Measurements from ENCODE around the gene CRIM1. TPM values are rescaled to one million over a fixed set of nuclear protein-coding genes. Genes with fewer than 3 reads are reported as not detected.

Gene CRIM1
- total RNA-seq, 4 donors from 2014 or later, result 16.4 to 107 (median 29.9) TPM

Other genes with a start within 250 kb of the CRIM1 start
- 10 to 100 TPM in 3 of 4 donors, 1 to 10 TPM in 1; 9.2 to 34.9 (median 26.4) TPM for gene FEZ2, start 242.4 kb downstream of the CRIM1 start, total RNA-seq